Stimulated activated CD4-positive, alpha-beta T cell treated with anti-CD3 and anti-CD28 coated beads, Interleukin-2, amount 100 ng/mL, for 4 hours (primary cell): ENCODE results near the gene KRT31.
"Not testable (repeated sequence)": the region's sequence is repeated elsewhere in the genome, so short reads cannot be mapped to it uniquely, and the experiment has no call there.

Source experiments
- DNase-seq: peaks from one replicate; pipeline ENCODE4 v3.0.0-alpha.2; 2020; ENCODE audit warnings: low read depth

Gene KRT31

DNA sequence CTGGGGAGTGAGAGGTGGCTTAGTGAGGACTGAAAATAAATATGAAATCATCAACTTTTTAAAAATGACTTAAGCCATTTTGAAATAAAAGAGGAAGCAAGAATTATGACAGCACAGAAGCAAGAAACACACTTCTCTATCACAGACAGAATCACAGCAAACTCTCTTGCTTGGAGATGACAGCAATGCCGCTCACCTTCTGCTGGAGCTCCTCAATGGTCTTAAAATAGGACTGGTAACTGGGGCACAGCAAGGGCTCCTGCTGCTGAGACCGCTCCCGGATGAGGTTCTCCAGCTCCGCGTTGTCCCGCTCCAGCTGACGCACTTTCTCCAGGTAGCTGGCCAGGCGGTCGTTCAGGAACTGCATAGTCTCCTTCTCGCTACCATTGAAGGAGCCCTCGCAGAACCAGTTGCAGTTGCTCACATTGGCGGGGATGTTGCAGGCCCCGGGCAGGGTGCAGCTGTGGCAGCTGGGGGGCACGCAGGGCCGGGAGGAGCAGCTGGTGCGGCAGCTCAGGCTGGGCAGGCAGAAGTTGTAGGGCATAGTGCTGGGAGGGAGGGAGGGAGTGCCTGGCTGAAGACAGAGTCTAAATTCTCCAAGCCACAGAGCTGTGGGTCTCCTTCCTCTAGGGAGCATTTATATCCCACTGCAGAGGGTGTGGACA, at the start of gene KRT31:
TSS of gene KRT31 (minus strand) at position 613 of the 665 bp plus-strand sequence. CDS start at position 544, 69 bp downstream.
- no peak for DNase-seq

DNA sequence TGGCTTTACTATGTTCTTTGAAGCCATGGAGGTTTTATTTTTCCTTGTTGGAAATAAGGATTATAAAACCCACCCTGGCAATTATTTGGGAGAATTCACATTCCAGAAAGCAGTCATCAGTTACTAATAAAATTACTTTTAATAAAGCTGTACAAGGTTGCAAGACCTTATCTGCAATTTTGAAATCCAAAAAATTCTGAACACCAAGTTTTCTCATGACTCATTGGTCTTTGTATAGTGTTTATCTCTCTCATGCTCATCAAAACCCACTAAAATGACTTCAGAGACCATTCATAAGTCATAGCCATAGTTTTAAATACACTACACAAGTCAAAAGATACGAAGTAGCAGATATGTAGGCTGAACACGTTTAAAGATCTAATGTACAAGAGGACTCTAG, 49.4 kb upstream of the KRT31 start:
- no peak for DNase-seq

DNA sequence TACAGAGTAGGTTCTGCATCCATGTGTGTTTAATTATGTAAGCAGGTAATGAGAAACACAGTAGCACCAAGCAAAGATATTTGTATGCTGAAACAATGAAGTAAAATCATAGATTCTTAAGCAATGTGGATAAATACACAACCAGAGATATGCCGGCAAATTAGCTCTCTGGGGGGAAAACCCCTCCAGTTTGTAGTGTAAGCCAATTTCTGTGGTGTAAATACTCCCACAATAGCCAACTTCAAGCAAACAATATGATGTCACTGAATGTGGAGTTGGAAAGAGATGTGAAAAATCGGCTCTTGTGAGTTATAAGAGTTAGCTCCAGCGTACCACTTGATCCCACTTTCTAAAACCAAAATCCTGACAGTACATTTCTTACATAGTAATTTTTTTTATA, 47.2 kb upstream of the KRT31 start:
- no peak for DNase-seq

DNA sequence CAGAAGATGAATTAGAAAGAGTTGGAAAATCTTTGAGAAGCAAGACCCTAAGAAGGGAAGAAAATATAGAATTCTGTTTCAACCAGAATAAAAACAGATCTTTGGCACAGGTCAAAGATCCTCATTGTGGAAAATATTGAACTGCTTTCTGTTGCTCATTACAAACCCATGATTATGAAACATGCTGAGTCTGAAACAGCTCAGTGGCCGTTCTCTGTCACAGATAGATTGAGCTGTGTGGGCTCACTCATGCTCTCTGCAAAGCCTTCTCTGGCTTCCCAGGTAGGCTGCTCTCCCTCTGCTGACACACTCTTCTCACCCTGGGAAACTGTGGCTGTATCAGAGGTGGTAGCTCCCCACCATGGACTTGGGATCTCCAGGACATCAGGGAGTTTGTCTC, 46.8 kb upstream of the KRT31 start:
- no peak for DNase-seq

DNA sequence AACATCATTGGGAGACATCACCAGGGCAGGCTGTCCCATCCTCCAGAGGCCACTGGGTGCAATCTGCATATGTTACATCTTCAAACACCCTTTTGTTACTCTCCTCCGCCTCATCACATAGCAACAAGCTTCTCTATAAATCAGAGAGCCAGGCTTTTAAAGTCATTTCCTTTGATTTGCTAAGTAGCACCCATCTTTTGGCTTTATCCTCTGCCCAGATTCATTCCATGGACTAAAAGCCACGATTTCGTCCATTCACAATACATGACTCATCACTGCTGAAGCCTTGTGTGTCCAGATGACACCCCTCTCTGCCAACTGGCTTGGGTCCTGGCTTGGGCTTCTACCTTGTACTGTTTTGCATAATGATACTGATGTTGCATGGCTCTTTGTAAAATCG, 45.3 kb upstream of the KRT31 start:
- DNase-seq, result no peak

DNA sequence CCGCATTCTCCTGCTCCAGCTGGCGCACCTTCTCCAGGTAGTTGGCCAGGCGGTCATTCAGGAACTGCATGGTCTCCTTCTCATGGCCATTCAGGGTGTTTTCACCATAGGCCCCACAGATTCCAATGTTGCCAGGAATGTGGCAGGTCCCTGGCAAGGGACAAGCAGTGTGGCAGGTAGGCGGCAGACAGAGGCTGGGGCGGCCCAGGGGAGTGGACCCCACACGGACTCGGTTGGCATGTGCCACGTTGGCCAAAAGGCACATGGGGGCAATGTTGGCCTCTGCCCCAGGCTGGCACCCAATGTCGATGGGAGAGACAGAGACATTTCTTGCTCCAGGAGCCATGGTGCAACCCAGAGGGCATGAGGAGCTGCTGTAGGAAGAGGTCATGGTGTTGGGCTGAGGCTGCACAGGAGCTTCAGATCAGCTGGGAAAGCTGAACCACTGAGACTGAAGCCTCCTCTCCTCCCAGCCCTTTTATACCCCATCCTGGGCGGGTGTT, 43.2 kb upstream of the KRT31 start, which contains the start of gene KRT38:
TSS of gene KRT38 (minus strand) at position 453 of the 503 bp plus-strand sequence. CDS start at position 391, 62 bp downstream.
- no peak for DNase-seq

DNA sequence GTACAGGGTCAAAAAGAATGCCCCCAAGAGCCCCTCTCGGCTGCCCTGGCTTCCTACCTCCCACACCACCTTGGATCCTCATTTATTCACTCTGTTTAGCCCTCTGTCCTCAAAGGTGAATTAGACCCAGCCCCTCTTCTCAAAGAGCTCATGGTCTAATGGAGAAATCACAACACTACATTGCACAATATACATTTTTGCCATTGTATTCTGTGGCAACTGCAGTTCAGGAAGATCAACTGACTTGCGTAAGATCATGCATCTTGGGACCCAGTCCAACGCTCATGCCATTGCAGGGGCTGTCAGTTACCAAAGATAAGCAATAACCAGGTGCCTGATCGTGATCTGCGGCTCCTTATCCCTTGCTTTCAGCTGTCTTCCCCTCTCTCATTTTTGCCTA, 42.0 kb upstream of the KRT31 start:
- DNase-seq, result no peak

DNA sequence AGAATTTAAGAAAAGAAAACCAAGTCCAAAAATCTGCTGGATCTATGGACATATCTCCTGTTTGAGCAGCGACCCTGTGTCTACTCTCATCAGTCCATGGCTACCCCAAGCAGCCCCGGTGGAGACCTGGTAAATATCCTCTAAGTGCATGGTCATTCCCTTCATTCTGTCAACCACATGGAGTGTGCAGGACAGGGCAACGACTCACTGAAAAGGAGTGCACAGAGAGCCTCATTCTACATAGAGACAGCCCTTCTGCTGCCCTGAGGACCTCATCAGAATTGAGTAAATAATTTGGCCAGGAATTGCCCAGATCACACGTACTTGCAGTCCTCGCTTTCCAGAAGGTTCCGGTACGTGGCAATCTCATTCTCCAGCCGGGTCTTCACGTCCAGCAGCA, 40.4 kb upstream of the KRT31 start:
- DNase-seq, result no peak

DNA sequence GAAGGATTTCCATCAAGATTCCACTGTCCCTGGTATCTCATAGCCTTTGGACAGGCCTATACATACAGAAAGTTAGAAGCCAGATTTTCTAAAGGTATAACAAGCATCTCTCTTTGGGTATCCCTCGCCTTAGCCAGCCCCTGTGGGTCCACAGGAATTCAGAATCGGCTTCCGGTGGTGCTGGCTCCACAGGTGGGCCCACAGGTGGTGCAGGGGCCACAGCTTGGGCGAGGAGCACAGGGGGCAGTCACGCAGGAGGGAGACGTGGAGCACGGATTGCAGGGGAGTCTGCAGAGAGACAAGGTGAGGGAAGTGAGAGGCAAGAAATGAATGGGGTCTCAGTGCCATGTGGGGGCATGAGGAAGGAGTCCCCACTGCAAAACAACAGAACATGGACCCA, 39.8 kb upstream of the KRT31 start:
- no peak for DNase-seq

DNA sequence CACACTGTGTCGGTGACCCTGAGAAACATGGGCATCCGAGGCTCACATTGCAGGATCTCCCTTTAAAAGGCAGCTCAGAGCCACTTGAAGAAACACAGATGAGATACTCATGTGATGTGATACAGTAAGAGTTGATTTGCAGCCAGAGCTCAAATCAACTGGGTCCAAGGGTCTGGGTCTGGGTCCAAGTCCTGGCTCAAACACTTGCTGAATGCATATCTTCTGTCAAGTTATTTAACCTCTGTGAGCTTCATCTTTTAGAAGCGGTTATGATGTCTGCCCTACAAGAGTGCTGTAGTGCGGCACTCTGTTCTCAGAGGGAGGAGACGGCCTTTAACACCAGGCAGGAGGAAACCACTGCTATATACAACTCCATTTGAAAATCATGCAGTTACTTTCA, 37.0 kb upstream of the KRT31 start:
- no peak for DNase-seq

DNA sequence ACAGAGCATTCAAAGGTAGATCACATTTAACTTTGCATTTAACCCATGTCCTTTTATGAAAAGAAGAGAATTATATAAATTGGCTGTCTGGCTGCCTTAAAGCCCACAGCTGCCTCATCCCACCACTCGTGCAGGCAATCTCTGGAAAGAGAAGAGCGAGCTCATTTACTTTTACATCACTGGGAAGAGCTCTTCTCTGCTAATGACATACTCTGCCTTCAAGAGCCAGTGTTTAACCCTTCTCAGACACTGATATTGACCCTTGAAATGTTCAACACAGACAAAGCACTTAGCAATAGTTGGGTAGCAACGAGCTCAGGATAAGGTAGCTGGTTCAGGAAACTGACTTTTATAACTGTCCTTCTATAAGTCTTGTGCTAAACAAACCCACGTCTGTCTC, 36.6 kb upstream of the KRT31 start:
- no peak for DNase-seq

DNA sequence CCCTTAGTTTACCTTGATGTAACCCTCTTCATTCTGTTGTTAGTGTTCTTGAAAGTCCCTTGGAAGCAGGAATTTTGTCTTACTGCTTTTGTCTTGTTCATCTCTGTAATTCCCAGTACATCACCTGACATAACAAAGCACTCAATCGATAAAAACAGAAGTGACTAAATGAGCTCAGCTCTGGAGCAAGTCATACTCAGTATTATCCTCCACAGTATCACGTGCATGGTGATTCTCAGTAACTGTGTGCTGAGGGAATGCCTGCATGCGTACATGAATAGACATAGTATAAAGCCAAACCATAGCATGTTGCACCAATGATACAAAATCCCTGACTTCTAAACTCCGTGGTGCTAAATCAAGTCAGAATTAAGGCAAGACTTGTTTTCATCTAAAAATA, 36.2 kb upstream of the KRT31 start:
- DNase-seq, result no peak

DNA sequence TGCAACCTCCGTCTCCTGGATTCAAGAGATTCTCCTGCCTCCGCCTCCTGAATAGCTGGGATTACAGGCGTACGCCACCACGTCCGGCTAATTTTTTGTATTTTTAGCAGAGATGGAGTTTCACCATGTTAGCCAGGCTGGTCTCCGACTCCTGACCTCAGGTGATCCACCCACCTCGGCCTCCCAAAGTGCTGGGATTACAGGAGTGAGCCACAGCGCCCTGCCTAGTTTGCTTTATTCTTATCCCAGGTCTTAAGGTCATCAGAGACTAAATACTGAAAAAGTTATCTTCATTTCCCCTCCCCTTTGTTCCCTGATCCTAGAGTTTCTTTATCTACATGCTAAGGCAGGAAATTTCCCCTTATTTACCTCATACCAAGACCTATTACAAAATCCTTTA, 33.0 kb upstream of the KRT31 start:
- DNase-seq, result not testable (repeated sequence)

DNA sequence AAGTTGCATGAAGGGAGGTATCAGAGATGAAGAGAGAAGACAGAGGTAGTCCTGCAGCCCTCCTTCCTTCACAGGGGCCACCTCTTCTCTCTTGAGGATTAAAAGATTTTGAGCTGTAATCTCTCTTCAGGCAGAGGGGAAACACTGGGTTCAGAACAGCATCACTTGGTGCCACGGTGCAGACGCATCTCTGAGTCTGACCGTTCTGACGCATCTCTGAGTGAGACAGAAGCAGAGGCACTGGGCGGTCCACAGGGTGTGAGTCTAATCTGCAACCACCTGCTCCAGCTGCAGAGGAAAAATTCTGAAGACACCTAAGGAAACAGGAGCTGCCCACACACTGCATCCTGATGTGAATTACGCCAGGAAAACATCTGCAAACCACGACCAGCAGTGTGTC, 32.3 kb upstream of the KRT31 start:
- no peak for DNase-seq

DNA sequence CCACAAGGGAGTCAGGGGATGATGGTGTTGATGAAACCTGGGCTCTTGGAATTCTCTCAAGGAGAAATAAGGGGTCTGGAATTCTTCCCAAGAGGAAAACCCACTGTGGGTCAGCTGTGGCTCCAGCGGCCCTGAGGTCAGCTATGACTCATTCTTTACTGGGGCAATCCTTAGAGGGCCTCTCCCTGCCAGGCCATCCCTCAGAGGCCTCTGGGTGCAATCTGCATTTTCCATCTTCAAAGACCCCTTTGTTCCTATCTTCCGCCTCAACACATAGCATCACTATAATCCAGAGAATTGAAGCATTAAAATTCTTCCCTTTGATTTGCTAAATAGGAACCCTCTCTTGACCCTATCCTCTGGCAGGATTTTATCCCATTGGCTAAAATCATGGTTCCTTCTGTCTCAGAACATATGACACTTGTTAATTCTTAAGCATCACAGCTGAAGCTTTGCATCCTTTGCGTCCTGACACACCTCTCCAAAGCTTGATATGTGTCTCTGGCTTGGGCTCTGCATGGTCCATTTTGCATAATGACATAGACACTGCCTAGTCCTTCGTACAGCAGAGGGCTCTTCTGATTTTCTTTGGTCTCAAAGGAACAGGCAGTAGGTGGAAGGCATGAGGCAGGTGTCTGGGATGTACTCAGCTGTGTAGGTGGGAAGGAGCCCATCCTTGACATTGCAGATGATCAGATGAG, 31.3 kb upstream of the KRT31 start:
- DNase-seq, result no peak

DNA sequence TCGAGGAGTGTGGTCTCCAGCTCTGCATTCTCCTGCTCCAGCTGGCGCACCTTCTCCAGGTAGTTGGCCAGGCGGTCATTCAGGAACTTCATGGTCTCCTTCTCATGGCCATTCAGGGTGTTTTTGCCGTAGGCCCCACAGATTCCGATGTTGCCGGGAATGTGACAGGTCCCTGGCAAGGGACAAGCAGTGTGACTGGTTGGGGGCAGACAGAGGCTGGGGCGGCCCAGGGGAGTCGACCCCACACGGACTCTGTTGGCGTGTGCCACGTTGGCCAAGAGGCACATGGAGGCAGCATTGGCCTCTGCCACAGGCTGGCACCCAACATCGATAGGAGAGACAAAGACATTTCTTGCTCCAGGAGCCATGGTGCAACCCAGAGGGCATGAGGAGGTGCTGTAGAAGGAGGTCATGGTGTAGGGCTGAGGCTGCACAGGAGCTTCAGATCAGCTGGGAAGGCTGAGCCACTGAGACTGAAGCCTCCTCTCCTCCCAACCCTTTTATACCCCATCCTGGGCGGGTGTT, 26.8 kb upstream of the KRT31 start, which contains the start of gene KRT37:
TSS of gene KRT37 (minus strand) at position 475 of the 525 bp plus-strand sequence. CDS start at position 413, 62 bp downstream.
- DNase-seq, result no peak

DNA sequence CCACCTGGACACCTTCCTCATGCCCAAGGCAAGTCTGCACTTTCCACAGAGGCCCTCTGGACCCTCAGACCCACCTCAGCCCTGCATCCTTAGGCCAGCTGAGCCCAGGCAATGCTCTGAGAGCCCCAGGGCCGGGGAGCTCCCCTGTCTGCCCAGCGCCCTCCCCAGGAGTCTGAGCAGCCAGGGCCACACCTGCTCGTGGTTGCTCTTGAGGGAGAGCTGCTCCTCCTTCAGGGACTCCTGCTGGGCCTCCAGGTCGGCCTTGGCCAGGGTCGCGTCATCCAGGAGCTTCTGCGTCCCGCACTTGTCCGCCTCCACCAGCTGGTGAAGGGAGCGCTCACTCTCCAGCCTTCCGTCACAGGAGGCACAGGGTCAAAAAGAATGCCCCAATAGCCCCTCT, 25.2 kb upstream of the KRT31 start:
- DNase-seq, result not testable (repeated sequence)

DNA sequence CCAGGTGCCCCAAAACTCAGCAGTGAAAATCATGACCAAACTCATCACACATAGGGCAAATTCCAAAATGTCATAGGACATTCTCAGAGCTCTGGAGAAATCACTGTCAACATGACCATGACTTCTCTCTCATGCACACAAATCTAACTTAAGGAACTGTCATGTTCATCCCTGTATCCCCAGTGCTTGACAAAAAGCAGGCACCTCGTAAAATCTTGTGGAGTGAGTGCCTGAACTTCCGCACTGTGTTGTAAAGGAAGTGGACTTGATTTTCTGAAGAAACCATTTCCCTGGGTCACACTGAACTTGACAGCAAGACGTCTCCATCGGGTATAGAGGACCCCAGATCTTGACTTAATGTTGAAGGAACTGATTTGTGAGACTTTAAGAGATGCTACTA, 24.2 kb upstream of the KRT31 start:
- no peak for DNase-seq

DNA sequence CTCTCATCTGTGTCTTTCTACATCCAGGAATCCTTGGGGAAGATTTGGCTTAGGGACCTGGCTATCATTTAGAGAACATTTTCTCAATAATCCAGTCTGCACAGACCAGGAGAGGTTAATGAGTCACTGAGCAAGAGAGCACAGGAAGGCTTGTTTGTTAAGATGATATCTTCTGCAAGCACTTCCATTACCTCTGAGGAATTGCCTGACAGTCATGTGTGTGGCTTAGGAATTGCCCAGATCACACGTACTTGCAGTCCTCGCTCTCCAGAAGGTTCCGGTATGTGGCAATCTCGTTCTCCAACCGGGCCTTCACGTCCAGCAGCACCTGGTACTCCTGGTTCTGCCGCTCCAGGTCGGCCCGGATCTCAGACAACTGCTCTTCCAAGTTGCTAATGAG, 23.7 kb upstream of the KRT31 start:
- no peak for DNase-seq

DNA sequence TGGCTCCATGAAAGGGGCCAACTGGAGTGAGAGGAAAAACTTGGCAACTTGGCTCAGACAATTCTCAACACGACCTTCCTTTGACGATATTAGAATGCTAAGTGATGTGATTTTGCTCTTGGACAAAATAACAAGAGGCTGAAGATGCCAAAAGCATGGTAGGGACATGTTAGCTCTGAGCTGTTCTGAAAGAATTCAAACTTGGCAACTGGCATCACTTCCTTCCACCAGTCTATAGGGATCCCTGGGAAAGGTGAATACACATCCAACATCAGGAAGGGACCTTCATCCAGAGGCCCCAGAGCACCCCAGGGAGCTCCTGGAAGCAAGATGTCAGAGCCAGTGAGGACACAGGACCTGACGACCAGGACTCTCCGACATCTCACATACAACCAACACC, 22.7 kb upstream of the KRT31 start:
- DNase-seq, result no peak

DNA sequence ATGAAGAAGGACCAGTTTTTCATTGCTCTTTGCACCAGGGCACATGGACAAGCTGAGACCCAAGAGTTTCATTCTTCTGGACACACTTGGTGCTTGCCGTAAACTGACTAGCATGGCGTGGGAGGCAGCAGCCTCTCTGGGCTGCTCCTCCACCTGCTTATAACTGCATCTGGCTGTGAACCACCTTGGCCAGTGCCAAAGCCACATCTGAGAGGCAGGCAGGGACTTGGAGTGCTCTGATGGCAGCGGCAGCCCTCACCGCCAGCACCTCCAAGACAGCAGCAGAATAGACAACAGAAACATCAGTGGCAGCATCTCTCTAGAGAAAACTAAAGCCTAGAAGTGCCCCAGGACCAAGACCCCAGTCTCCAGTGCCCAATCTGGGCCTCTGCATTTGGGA, 22.3 kb upstream of the KRT31 start:
- DNase-seq, result no peak

DNA sequence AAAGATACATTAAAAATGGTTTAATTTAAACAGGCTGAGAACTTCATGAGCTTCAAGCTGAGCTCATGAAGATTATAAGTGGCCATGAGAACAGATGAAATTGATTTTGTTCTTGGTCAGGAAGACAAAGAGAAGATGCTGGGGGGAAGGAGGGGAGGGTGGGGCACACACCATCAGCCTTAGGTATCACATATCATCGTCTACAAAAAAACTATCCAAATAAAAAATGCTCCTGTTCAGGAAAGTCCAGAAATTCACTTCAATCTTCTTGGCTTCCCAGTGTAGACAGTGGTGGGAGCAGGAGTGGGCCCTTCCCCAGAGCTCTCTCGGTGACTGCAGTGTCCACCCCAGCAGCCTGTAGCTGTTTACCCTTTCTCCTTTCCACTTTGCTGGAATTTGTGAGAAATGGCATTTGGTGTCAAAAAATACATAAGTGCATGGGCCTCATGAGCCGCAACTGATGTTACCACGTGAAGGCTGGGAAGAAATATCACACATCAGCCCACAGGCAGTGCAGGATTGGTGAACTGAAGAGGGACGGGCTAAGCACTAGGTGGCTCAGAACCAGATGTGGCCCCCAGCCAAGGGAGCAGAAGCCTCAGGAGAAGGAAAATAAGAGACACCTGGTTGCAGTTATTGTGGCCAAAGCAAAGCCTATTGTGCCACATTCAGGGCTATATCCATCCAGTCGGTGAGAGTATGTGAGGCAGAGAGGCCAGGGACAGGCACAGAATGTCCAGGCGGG, 20.9 kb upstream of the KRT31 start:
- DNase-seq, result no peak
